ENCODE data around the gene IFI27. TPM values are rescaled to one million over a fixed set of nuclear protein-coding genes. Genes with fewer than 3 reads are reported as not detected.
A peak's percentile ranks its signal among the peaks of the same experiment; 100 is the strongest.

The IFI27 gene
- total and polyA plus RNA-seq, 2 of the 4 experiments (the other 2 are of a cell fraction): under 0.01 to 0.60 TPM

GRCh38 chr14:94100847-94101246 lies 9.7 kb upstream of the IFI27 start:
- Histone ChIP-seq H4K8ac (ENCODE audit: low read depth in 2 of 2, low read length in 2 of 2) (no peak overlapping the region), H2AK9ac (replicated peaks; ENCODE audit: low read depth, low read length, poor library complexity) (no peak overlapping the region), H3K9me3 (ENCODE audit: control insufficient read depth, insufficient read depth, low read length) (no peaks in the 10 kb centered on the region), H3K4ac (ENCODE audit: low read depth, low read length) (no peak overlapping the region), H3K27ac (ENCODE audit: insufficient read depth, low read length) (no peak overlapping the region), H3K56ac (ENCODE audit: extremely low read depth, insufficient read depth, low read length) (no peak overlapping the region), H3K18ac (ENCODE audit: low read depth, low read length) (no peak overlapping the region), H2BK5ac (ENCODE audit: low read depth, low read length, poor library complexity, severe bottlenecking) (no peak overlapping the region), H2BK120ac (ENCODE audit: low read depth, low read length) (no peak overlapping the region), H3K23ac (ENCODE audit: low read depth, low read length) (no peak overlapping the region), H3K9ac (ENCODE audit: low read depth, low read length) (no peak overlapping the region), H3K4me1 (ENCODE audit: control insufficient read depth, insufficient read depth, low read length) (peaks cover 5% of the 10 kb centered on the region; the same call in 1 of the 2 replicates), H3K4me2 (ENCODE audit: low read depth, low read length) (no peak overlapping the region), H4K91ac (ENCODE audit: insufficient read depth, low read depth, low read length) (no peak overlapping the region), H3K27me3 (ENCODE audit: control insufficient read depth, insufficient read depth, low read length) (no peaks in the 10 kb centered on the region), H2BK20ac (ENCODE audit: low read depth, low read length) (no peak overlapping the region), H2BK15ac (ENCODE audit: low read depth, low read length) (no peak overlapping the region), H3K36me3 (ENCODE audit: control insufficient read depth, insufficient read depth, low read length) (no peaks in the 10 kb centered on the region; the same call in 1 of the 2 replicates), H3K9me1 (ENCODE audit: insufficient read depth, low read length) (peaks cover 8% of the 10 kb centered on the region), H2AFZ (replicated peaks; ENCODE audit: low read length, poor library complexity) (no peak overlapping the region), H4K5ac (ENCODE audit: low read depth, low read length) (no peak overlapping the region), H2AK5ac (ENCODE audit: low read depth, low read length) (no peak overlapping the region), H4K20me1 (ENCODE audit: insufficient read depth, low read length) (0 out of 2 replicates have a peak, but pooled peaks cover 8% of the 10 kb centered on the region), H3K79me1 (ENCODE audit: low read depth in 1 of 2, low read length in 2 of 2) (peaks cover 0 to 2% of the 10 kb centered on the region in 2 experiments; a peak in 2 of 4 replicates), H3K4me3 (ENCODE audit: insufficient read depth, low read depth, low read length) (no peak overlapping the region), H3K14ac (replicated peaks; ENCODE audit: low read depth, low read length) (no peak overlapping the region)
- in situ Hi-C loops (cut with MboI; ENCODE audit: low sequenced_read_pairs): no loop called here
- dilution Hi-C loops (cut with HindIII; ENCODE audit: low sequenced_read_pairs, unreplicated experiment): no loop called here
- intact Hi-C loops (cut with micrococcal nuclease): no loop called here
- WGBS, 2 experiments (ENCODE audit: extremely low coverage in 2 of 2, insufficient read length in 1 of 2): no CpG with 5 or more reads among the region's 4 CpGs
- CTCF ChIA-PET: interaction anchor here (1.0 to 1.7 kb wide), 2 partner anchors 18 to 36 kb away, joined by 3 to 11 read pairs; no protein-coding TSS in a partner anchor
- no peak for TF ChIP-seq RFX5 (IDR thresholded peaks at IDR 0.05; ENCODE audit: low read depth, low read length)
- TF ChIP-seq CEBPB (IDR thresholded peaks at IDR 0.05; ENCODE audit: low read depth, low read length): peak; percentile 26; the same call in 1 of the 2 replicates
- TF ChIP-seq FOS (IDR thresholded peaks at IDR 0.05; ENCODE audit: low read depth, low read length): peak; percentile 72
- ATAC-seq (ENCODE audit: low read depth) (peak; percentile 99), DNase-seq (peak; percentile 82)
- POLR2A ChIA-PET (ENCODE audit: unreplicated experiment): no interaction called here
- no TSS peak for BruUV-seq (replicated peaks)

Measured in IMR-90 (cell line).